Activated CD8-positive, alpha-beta memory T cell treated with anti-CD3 and anti-CD28 coated beads, Interleukin-2, amount 10 ng/mL, durations not matched to agents 7 days and 5 days (primary cell): ENCODE results near the gene OLFML2A. TPM values are rescaled to one million over a fixed set of nuclear protein-coding genes. Genes with fewer than 3 reads are reported as not detected.

Experiments used
- ATAC-seq: fragments of 150-1000 bp; cut with Tn5 transposase; one replicate; pipeline ENCODE4 v1.10.0; 2021; ENCODE audit warnings: moderate library complexity
- CTCF ChIA-PET: fragments of 350-600 bp; sonication (Branson Sonifier 250); formaldehyde crosslinking; loops from one replicate; lab custom pipeline; 2021; ENCODE audit warnings: antibody characterized with exemption; lab: Charles Lee
- DNase-seq: peaks from one replicate; pipeline ENCODE4 v3.0.0-alpha.2; 2020
- H3K27ac Mint-ChIP-seq: one replicate; pipeline ENCODE4 v1.8.0; 2021; ENCODE audit warnings: mild to moderate bottlenecking, mixed read lengths
- H3K27me3 Mint-ChIP-seq: one replicate; pipeline ENCODE4 v1.8.0; 2021; ENCODE audit warnings: mixed read lengths
- H3K36me3 Mint-ChIP-seq: one replicate; pipeline ENCODE4 v1.8.0; 2021; ENCODE audit warnings: mild to moderate bottlenecking, mixed read lengths
- H3K4me1 Mint-ChIP-seq: one replicate; pipeline ENCODE4 v1.8.0; 2021; ENCODE audit warnings: mixed read lengths
- H3K4me3 Mint-ChIP-seq: one replicate; pipeline ENCODE4 v1.8.0; 2021; ENCODE audit warnings: mild to moderate bottlenecking, moderate library complexity, mixed read lengths
- H3K9me3 Mint-ChIP-seq: one replicate; pipeline ENCODE4 v1.8.0; 2022; ENCODE audit warnings: low read depth, mixed read lengths
- total RNA-seq, 2 experiments: library from RNA; stranded (reverse); gene quantifications; one replicate each; pipeline ENCODE4 v1.2.3, GENCODE V29; 2021

Gene OLFML2A
- total RNA-seq, 2 experiments from 2014 or later: not detected

- no peaks in the 10 kb centered on the region for H3K36me3 Mint-ChIP-seq
Measured at GRCh38 chr9:124749781-124750180, 27.2 kb upstream of the OLFML2A start.

DNA sequence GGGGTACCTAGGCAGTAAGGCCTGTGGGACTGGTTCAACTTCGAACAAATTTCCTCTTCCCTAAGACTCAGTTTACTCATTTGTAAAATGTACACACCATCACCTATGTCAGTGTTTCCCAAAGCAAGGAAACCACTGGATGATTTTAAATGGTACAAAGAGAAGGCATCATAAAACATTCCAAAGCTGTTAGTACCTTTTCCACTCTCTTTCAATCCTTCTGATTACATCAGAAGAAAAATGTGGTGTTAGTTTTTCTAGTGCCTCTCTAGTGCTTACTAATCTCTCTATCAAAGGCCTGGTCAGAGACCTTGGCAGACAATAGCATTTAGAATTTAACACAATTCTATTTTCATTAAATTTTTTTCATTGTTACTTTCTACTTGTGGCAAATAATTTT, 24.0 kb upstream of the OLFML2A start:
- H3K27me3 Mint-ChIP-seq: peaks cover 54% of the 10 kb centered on the region
- H3K27ac Mint-ChIP-seq: no peak overlapping the region
- no peak overlapping the region for H3K4me3 Mint-ChIP-seq
- ATAC-seq (no peak), DNase-seq (no peak)
- CTCF ChIA-PET: no interaction called here
- no peaks in the 10 kb centered on the region for H3K36me3 Mint-ChIP-seq
- H3K9me3 Mint-ChIP-seq: no peaks in the 10 kb centered on the region
- H3K4me1 Mint-ChIP-seq: no peaks in the 10 kb centered on the region

More at GRCh38 chr9:124749781-124750180, 27.2 kb upstream of the OLFML2A start:
- Mint-ChIP-seq H3K9me3 (no peaks in the 10 kb centered on the region), H3K27me3 (peaks cover 32% of the 10 kb centered on the region), H3K4me3 (no peak overlapping the region), H3K4me1 (no peaks in the 10 kb centered on the region), H3K27ac (no peak overlapping the region)
- no peak for ATAC-seq
- CTCF ChIA-PET: no interaction called here
- no peak for DNase-seq

DNA sequence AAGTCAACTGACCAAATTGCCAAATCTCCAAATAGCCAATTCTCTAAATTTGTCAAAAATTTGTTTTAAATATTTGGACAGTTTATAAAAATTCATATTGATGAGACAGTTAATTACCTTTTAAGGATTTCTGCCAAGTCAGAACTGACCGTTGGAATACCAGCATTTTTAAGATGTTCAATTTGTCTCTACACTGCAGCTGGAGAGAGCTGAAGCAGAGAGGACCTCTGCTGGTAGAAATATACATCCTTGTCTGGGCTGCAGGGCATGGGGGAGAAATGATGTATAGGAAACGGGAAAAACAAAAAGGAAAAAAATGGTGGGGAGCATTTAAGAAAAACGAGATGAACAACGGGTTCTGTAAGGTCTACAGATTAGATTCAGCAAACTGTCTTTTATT, 22.6 kb upstream of the OLFML2A start:
- ATAC-seq (no peak), DNase-seq (no peak)
- Mint-ChIP-seq H3K4me1 (peaks cover 2% of the 10 kb centered on the region), H3K36me3 (no peaks in the 10 kb centered on the region), H3K27me3 (peaks cover 65% of the 10 kb centered on the region), H3K27ac (no peak overlapping the region), H3K9me3 (no peaks in the 10 kb centered on the region), H3K4me3 (no peak overlapping the region)
- CTCF ChIA-PET: interaction anchor here (1.5 kb wide), 1 partner anchor 11 kb away, joined by 3 read pairs; no protein-coding TSS in a partner anchor

- no peak overlapping the region for H3K27ac Mint-ChIP-seq
- H3K4me3 Mint-ChIP-seq: no peak overlapping the region
- no peak for ATAC-seq
- H3K4me1 Mint-ChIP-seq: peaks cover 2% of the 10 kb centered on the region
- CTCF ChIA-PET: interaction anchor here (1.5 kb wide), 1 partner anchor 12 kb away, joined by 3 read pairs; no protein-coding TSS in a partner anchor
- no peaks in the 10 kb centered on the region for H3K36me3 Mint-ChIP-seq
- H3K27me3 Mint-ChIP-seq: peaks cover 72% of the 10 kb centered on the region
- no peak for DNase-seq
- no peaks in the 10 kb centered on the region for H3K9me3 Mint-ChIP-seq
Measured at GRCh38 chr9:124755061-124755460, 21.9 kb upstream of the OLFML2A start.

GRCh38 chr9:124756011-124756410, 20.9 kb upstream of the OLFML2A start:
- CTCF ChIA-PET: interaction anchor here (0.9 to 2.6 kb wide), 2 partner anchors 17 to 44 kb away, joined by 3 to 6 read pairs; no protein-coding TSS in a partner anchor
- Mint-ChIP-seq H3K4me1 (peaks cover 2% of the 10 kb centered on the region), H3K36me3 (no peaks in the 10 kb centered on the region), H3K27me3 (peaks cover 77% of the 10 kb centered on the region), H3K4me3 (no peak overlapping the region), H3K27ac (no peak overlapping the region), H3K9me3 (no peaks in the 10 kb centered on the region)
- no peak for ATAC-seq
- no peak for DNase-seq

- H3K4me1 Mint-ChIP-seq: peaks cover 2% of the 10 kb centered on the region
- no peaks in the 10 kb centered on the region for H3K9me3 Mint-ChIP-seq
- no peak overlapping the region for H3K27ac Mint-ChIP-seq
- no peaks in the 10 kb centered on the region for H3K36me3 Mint-ChIP-seq
- peaks cover 85% of the 10 kb centered on the region for H3K27me3 Mint-ChIP-seq
- DNase-seq (no peak), ATAC-seq (no peak)
- H3K4me3 Mint-ChIP-seq: no peak overlapping the region
- CTCF ChIA-PET: interaction anchor here (0.7 to 2.6 kb wide), 3 partner anchors 9 to 794 kb away, joined by 3 to 6 read pairs (median 4); no protein-coding TSS in a partner anchor
Measured at GRCh38 chr9:124757616-124758015, 19.3 kb upstream of the OLFML2A start.

- peaks cover 86% of the 10 kb centered on the region for H3K27me3 Mint-ChIP-seq
- no peak overlapping the region for H3K27ac Mint-ChIP-seq
- CTCF ChIA-PET: interaction anchor here (0.7 to 2.6 kb wide), 3 partner anchors 13 to 793 kb away, joined by 3 to 6 read pairs (median 4); partner anchors contain the start of gene NR6A1
- H3K4me1 Mint-ChIP-seq: peaks cover 2% of the 10 kb centered on the region
- no peaks in the 10 kb centered on the region for H3K36me3 Mint-ChIP-seq
- DNase-seq (no peak), ATAC-seq (no peak)
- no peak overlapping the region for H3K4me3 Mint-ChIP-seq
- no peaks in the 10 kb centered on the region for H3K9me3 Mint-ChIP-seq
Measured at GRCh38 chr9:124758061-124758460, 18.9 kb upstream of the OLFML2A start.

DNA sequence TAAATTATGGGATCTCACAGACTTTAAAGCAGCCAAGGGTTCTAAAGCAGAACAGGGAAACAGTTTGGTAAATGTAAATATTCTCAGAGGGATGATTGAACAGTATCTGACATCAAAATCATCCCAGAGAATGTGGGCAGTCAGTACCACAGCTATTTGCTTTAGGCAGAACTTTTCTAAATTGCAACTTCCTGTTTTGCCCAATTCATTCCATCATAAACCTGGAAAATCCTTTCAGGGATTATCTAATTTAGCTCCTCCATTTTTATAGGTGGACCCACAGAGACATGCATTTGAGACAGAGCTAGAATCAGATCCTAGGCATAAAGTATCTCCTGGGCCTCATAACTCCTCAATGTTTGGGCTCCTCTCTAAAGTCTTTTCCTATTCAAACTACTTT, 18.2 kb upstream of the OLFML2A start:
- Mint-ChIP-seq H3K27me3 (peaks cover 89% of the 10 kb centered on the region), H3K9me3 (no peaks in the 10 kb centered on the region), H3K27ac (no peak overlapping the region), H3K4me1 (peaks cover 2% of the 10 kb centered on the region), H3K4me3 (no peak overlapping the region), H3K36me3 (no peaks in the 10 kb centered on the region)
- CTCF ChIA-PET: interaction anchor here (1.1 kb wide), 1 partner anchor 13 kb away, joined by 4 read pairs; the partner anchor contains the start of gene NR6A1
- ATAC-seq (no peak), DNase-seq (no peak)

GRCh38 chr9:124759327-124759726, 17.6 kb upstream of the OLFML2A start:
- Mint-ChIP-seq H3K27ac (no peak overlapping the region), H3K4me3 (no peak overlapping the region), H3K9me3 (no peaks in the 10 kb centered on the region), H3K4me1 (peaks cover 2% of the 10 kb centered on the region), H3K27me3 (peaks cover 92% of the 10 kb centered on the region), H3K36me3 (no peaks in the 10 kb centered on the region)
- DNase-seq (no peak), ATAC-seq (no peak)
- CTCF ChIA-PET: interaction anchor here (1.1 kb wide), 1 partner anchor 12 kb away, joined by 4 read pairs; the partner anchor contains the start of gene NR6A1

DNA sequence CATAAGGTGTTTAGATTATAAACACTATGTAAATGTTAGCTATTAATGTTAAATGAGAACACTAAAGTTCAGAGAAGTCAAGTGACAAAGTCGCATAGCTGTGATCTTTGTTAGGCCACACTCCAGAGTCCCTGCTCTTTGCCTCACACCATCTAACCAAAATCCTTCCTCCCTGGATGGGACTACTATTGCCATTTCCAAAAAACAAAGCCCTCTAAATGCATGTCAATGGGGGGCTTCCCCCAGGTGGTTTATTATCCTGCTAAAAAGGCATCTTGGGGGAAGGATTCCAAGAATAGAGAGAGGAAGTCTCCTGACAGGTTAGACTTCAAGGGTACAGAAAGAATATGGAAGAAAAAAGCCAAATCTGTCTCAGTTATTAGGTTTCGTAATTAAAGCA, 16.2 kb upstream of the OLFML2A start:
- Mint-ChIP-seq H3K27ac (no peak overlapping the region), H3K4me1 (peaks cover 2% of the 10 kb centered on the region), H3K9me3 (no peaks in the 10 kb centered on the region), H3K4me3 (no peak overlapping the region), H3K27me3 (peaks cover 92% of the 10 kb centered on the region), H3K36me3 (no peaks in the 10 kb centered on the region)
- ATAC-seq (no peak), DNase-seq (no peak)
- CTCF ChIA-PET: interaction anchor here (1.0 to 1.9 kb wide), 3 partner anchors 8 to 93 kb away, joined by 3 to 8 read pairs (median 4); partner anchors contain the start of genes NR6A1 and WDR38

DNA sequence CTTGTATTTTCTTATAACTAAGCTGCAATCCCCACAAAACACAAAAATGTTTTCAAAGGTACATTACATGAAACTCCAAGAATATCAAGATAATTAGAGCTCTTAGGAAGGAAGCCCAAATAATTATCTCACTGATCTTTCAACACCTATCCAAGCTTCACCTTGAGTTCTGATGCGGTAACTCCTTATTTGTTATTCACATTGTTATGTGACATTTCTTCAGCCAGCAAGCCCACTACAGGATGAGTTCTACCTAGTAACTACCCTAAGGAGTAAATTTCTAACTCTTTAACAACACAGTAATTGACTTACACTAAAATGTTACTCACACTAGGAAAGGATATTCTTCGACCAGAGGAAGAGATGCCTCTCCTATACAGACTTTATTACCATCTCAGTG, 15.7 kb upstream of the OLFML2A start:
- no peaks in the 10 kb centered on the region for H3K36me3 Mint-ChIP-seq
- H3K27me3 Mint-ChIP-seq: peaks cover 93% of the 10 kb centered on the region
- DNase-seq: no peak
- peaks cover 2% of the 10 kb centered on the region for H3K4me1 Mint-ChIP-seq
- ATAC-seq: no peak
- no peak overlapping the region for H3K4me3 Mint-ChIP-seq
- no peak overlapping the region for H3K27ac Mint-ChIP-seq
- no peaks in the 10 kb centered on the region for H3K9me3 Mint-ChIP-seq
- CTCF ChIA-PET: interaction anchor here (1.0 to 1.9 kb wide), 4 partner anchors 8 to 92 kb away, joined by 3 to 8 read pairs (median 4); partner anchors contain the start of genes NR6A1, OLFML2A and WDR38

DNA sequence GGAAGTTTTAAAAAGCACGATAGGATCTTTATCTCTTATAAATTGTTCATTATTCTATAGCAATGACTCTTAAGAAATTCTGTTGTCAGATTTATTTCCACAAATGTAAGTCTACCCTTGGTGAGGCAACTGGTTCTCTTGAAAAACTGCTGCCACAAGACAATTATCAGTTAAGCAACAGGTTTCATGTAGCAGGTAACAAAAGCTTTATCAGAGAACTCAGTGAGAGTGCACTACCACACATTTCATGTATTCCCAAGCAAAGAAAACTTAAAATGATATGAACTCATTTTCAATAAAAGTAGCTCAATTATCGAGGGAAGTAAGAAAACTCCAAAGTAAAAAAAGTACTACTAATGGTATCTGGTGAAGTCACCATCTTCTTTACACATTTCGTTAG, 15.2 kb upstream of the OLFML2A start:
- H3K36me3 Mint-ChIP-seq: no peaks in the 10 kb centered on the region
- DNase-seq (no peak), ATAC-seq (no peak)
- H3K27ac Mint-ChIP-seq: no peak overlapping the region
- H3K4me3 Mint-ChIP-seq: no peak overlapping the region
- H3K9me3 Mint-ChIP-seq: no peaks in the 10 kb centered on the region
- H3K4me1 Mint-ChIP-seq: peaks cover 2% of the 10 kb centered on the region
- CTCF ChIA-PET: interaction anchor here (1.1 to 3.0 kb wide), 4 partner anchors 10 to 92 kb away, joined by 5 to 14 read pairs (median 6); partner anchors contain the start of genes NR6A1, OLFML2A and WDR38
- H3K27me3 Mint-ChIP-seq: peaks cover 93% of the 10 kb centered on the region

DNA sequence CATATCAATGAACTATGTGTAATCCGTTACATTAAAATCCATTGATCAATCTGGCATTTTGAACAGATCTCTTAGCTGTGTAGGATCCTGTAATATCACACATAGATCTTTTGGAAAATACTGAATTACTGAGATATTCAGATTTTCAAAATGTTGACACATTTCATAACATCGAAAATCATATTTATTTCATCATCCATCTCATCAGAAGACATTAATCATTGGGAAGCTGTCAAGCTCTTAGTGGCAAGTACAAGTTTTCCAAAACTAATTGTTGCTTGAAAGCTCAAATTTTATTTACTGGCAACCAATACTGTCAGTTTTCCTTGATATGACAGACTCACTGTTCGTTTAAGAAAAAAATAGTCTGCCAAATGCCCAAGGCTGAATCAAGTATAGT, 14.3 kb upstream of the OLFML2A start:
- Mint-ChIP-seq H3K4me1 (peaks cover 2% of the 10 kb centered on the region), H3K36me3 (no peaks in the 10 kb centered on the region), H3K27ac (no peak overlapping the region), H3K9me3 (no peaks in the 10 kb centered on the region), H3K4me3 (no peak overlapping the region), H3K27me3 (peaks cover 92% of the 10 kb centered on the region)
- DNase-seq (no peak), ATAC-seq (no peak)
- CTCF ChIA-PET: interaction anchor here (1.2 to 3.0 kb wide), 2 partner anchors 10 to 91 kb away, joined by 5 to 14 read pairs; partner anchors contain the start of genes NR6A1 and WDR38
